K562 (cell line): ENCODE data around the gene SUPT5H. TPM values are rescaled to one million over a fixed set of nuclear protein-coding genes. Genes with fewer than 3 reads are reported as not detected.
A peak's percentile ranks its signal among the peaks of the same experiment; 100 is the strongest.

Source experiments
- CEBPG ChIP-seq, 3 experiments: fragments of 200-800 bp in 1 of 3; sonication (Bioruptor generic) in 1 of 3; sonication (generic) in 1 of 3; formaldehyde crosslinking in 1 of 3; IDR thresholded peaks in 2 of 3; conservative IDR thresholded peaks in 1 of 3; 2 replicates each; pipeline versions ENCODE4 v1.6.1 to v1.8.0; 2016 to 2022; ENCODE audit warnings: missing compliant biosample characterization in 2 of 3, missing genetic modification characterization in 2 of 3, mild to moderate bottlenecking in 1 of 3, missing genetic modification reagents in 1 of 3
- HMG20B ChIP-seq: fragments of 250-450 bp; sonication (Bioruptor Pico); IDR thresholded peaks from 2 replicates; pipeline ENCODE4 v1.5.0; 2021; ENCODE audit warnings: mild to moderate bottlenecking
- HNRNPLL ChIP-seq: fragments of 200-400 bp; formaldehyde crosslinking; IDR thresholded peaks from 2 replicates; pipeline ENCODE4 v1.6.1; 2017; ENCODE audit warnings: low read length, low read depth, mild to moderate bottlenecking; ENCODE audit not compliant: poor library complexity, severe bottlenecking
- NELFE ChIP-seq: IDR thresholded peaks from 2 replicates; pipeline ENCODE4 v1.6.1; 2011; ENCODE audit warnings: mild to moderate bottlenecking; ENCODE audit not compliant: insufficient read depth, insufficient read length
- SP1 ChIP-seq: sonication (generic); formaldehyde crosslinking; IDR thresholded peaks from 2 replicates; pipeline ENCODE4 v1.8.1; 2022; ENCODE audit warnings: mild to moderate bottlenecking, missing genetic modification reagents
- ZNF24 ChIP-seq: fragments of 450-650 bp; IDR thresholded peaks from 2 replicates; pipeline ENCODE4 v1.6.1; 2016
- ZSCAN29 ChIP-seq: fragments of 450-650 bp; IDR thresholded peaks from 2 replicates; pipeline ENCODE4 v1.6.1; 2017
- polyA plus RNA-seq, 8 experiments: library from polyadenylated mRNA; depleted of rRNA in 4 of 8; stranded (reverse) in 5 of 8; unstranded in 3 of 8; fragments of >200 nt; fragmentation: Nextera tagmentation in 2 of 8; fragmentation: Illumina TruSeq in 1 of 8; extraction: Ambion mirVana in 2 of 8; extraction: Trizol in 1 of 8; gene quantifications; 2 replicates each; pipeline versions ENCODE4 v1.2.1 to v1.2.3, GENCODE V29; 2011 to 2014; ENCODE audit warnings: inconsistent platforms in 1 of 8, missing spikeins in 1 of 8
- total RNA-seq, 7 experiments: library from RNA; depleted of rRNA in 6 of 7; stranded (reverse); fragments of >200 nt in 6 of 7; fragmentation: Illumina TruSeq in 2 of 7; extraction: Trizol in 2 of 7; gene quantifications; 2 replicates each; pipeline versions ENCODE4 v1.2.1 to v1.2.3, GENCODE V29; 2011 to 2021; ENCODE audit warnings: low replicate concordance in 1 of 7
- TF ChIP-seq, protein P1 (sequence below): fragments of 450-650 bp; IDR thresholded peaks from 2 replicates; pipeline ENCODE4 v1.6.1; 2016; ENCODE audit warnings: mild to moderate bottlenecking, moderate library complexity
- TF ChIP-seq, protein P2 (sequence below): fragments of 250-450 bp; sonication (Bioruptor Pico); IDR thresholded peaks from 2 replicates; pipeline ENCODE4 v1.4.0; 2020; ENCODE audit warnings: mild to moderate bottlenecking, moderate library complexity

Gene SUPT5H
- total and polyA plus RNA-seq, 9 of the 15 experiments (the other 6 are each of a cell fraction or from before 2014, with no cell fraction given), result 13.3 to 85.9 (median 35.9) TPM

DNA sequence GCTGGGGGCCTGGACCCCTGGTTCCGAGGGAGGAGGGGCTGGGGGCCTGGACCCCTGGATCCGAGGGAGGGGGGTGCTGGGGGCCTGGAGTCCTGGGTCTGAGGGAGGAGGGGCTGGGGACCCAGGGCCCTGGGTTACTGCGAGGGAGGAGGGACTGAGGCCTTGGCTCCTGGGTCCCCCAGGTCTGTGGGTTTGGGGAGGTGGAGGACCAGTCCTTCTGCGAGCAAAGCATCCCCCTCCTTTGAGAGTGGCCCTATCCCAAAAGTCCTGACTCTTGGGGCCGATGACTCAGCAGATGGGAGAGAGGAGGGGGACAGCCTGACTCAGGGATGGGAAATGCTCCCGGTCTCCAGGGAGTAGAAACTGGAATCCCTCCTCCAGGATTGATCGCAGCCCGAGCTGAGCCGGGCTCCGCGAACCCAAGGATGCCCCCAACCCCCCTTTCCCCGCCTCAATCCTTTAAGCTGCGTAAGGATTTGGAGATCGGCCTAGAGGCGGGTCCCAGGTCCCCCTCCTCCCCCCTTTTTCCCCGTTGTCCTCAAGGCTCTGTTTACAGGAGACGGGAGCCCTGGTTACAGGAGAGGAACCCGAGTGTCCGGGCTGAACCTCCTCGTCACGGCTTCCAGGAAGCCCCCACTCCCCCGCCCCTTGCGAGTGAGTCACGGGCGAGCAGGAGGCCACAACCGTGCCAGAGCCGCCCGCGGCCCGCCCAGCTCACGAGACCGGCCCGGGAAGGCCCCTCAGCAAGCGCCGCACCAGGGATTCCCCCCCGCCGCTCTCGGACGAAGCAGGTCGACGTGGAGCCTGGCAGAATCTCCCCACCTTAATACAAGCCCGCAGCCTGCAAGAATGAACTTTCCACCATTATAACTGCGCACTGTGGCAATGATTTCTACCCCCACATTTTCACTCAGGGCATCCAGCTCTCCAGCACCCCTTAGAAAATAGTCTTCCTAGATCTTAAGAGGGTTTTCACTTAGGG, 41.8 kb upstream of the SUPT5H start (continued):
- TF ChIP-seq, protein P1, sequence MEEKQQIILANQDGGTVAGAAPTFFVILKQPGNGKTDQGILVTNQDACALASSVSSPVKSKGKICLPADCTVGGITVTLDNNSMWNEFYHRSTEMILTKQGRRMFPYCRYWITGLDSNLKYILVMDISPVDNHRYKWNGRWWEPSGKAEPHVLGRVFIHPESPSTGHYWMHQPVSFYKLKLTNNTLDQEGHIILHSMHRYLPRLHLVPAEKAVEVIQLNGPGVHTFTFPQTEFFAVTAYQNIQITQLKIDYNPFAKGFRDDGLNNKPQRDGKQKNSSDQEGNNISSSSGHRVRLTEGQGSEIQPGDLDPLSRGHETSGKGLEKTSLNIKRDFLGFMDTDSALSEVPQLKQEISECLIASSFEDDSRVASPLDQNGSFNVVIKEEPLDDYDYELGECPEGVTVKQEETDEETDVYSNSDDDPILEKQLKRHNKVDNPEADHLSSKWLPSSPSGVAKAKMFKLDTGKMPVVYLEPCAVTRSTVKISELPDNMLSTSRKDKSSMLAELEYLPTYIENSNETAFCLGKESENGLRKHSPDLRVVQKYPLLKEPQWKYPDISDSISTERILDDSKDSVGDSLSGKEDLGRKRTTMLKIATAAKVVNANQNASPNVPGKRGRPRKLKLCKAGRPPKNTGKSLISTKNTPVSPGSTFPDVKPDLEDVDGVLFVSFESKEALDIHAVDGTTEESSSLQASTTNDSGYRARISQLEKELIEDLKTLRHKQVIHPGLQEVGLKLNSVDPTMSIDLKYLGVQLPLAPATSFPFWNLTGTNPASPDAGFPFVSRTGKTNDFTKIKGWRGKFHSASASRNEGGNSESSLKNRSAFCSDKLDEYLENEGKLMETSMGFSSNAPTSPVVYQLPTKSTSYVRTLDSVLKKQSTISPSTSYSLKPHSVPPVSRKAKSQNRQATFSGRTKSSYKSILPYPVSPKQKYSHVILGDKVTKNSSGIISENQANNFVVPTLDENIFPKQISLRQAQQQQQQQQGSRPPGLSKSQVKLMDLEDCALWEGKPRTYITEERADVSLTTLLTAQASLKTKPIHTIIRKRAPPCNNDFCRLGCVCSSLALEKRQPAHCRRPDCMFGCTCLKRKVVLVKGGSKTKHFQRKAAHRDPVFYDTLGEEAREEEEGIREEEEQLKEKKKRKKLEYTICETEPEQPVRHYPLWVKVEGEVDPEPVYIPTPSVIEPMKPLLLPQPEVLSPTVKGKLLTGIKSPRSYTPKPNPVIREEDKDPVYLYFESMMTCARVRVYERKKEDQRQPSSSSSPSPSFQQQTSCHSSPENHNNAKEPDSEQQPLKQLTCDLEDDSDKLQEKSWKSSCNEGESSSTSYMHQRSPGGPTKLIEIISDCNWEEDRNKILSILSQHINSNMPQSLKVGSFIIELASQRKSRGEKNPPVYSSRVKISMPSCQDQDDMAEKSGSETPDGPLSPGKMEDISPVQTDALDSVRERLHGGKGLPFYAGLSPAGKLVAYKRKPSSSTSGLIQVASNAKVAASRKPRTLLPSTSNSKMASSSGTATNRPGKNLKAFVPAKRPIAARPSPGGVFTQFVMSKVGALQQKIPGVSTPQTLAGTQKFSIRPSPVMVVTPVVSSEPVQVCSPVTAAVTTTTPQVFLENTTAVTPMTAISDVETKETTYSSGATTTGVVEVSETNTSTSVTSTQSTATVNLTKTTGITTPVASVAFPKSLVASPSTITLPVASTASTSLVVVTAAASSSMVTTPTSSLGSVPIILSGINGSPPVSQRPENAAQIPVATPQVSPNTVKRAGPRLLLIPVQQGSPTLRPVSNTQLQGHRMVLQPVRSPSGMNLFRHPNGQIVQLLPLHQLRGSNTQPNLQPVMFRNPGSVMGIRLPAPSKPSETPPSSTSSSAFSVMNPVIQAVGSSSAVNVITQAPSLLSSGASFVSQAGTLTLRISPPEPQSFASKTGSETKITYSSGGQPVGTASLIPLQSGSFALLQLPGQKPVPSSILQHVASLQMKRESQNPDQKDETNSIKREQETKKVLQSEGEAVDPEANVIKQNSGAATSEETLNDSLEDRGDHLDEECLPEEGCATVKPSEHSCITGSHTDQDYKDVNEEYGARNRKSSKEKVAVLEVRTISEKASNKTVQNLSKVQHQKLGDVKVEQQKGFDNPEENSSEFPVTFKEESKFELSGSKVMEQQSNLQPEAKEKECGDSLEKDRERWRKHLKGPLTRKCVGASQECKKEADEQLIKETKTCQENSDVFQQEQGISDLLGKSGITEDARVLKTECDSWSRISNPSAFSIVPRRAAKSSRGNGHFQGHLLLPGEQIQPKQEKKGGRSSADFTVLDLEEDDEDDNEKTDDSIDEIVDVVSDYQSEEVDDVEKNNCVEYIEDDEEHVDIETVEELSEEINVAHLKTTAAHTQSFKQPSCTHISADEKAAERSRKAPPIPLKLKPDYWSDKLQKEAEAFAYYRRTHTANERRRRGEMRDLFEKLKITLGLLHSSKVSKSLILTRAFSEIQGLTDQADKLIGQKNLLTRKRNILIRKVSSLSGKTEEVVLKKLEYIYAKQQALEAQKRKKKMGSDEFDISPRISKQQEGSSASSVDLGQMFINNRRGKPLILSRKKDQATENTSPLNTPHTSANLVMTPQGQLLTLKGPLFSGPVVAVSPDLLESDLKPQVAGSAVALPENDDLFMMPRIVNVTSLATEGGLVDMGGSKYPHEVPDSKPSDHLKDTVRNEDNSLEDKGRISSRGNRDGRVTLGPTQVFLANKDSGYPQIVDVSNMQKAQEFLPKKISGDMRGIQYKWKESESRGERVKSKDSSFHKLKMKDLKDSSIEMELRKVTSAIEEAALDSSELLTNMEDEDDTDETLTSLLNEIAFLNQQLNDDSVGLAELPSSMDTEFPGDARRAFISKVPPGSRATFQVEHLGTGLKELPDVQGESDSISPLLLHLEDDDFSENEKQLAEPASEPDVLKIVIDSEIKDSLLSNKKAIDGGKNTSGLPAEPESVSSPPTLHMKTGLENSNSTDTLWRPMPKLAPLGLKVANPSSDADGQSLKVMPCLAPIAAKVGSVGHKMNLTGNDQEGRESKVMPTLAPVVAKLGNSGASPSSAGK, result no peak; the same call in 1 of the 2 replicates
- TF ChIP-seq CEBPG (CRISPR knock-in tag; IDR thresholded peaks at IDR 0.05) (no peak), CEBPG (tag; conservative IDR thresholded peaks at IDR 0.05 in 1 of 2, IDR thresholded peaks at IDR 0.05 in 1 of 2) (no peak), HNRNPLL (peak; percentile 25), HMG20B (CRISPR knock-in tag) (no peak), NELFE (no peak), ZSCAN29 (no peak), ZNF24 (no peak), SP1 (CRISPR knock-in tag) (no peak; the same call in 1 of the 2 replicates)
- TF ChIP-seq, protein P2, sequence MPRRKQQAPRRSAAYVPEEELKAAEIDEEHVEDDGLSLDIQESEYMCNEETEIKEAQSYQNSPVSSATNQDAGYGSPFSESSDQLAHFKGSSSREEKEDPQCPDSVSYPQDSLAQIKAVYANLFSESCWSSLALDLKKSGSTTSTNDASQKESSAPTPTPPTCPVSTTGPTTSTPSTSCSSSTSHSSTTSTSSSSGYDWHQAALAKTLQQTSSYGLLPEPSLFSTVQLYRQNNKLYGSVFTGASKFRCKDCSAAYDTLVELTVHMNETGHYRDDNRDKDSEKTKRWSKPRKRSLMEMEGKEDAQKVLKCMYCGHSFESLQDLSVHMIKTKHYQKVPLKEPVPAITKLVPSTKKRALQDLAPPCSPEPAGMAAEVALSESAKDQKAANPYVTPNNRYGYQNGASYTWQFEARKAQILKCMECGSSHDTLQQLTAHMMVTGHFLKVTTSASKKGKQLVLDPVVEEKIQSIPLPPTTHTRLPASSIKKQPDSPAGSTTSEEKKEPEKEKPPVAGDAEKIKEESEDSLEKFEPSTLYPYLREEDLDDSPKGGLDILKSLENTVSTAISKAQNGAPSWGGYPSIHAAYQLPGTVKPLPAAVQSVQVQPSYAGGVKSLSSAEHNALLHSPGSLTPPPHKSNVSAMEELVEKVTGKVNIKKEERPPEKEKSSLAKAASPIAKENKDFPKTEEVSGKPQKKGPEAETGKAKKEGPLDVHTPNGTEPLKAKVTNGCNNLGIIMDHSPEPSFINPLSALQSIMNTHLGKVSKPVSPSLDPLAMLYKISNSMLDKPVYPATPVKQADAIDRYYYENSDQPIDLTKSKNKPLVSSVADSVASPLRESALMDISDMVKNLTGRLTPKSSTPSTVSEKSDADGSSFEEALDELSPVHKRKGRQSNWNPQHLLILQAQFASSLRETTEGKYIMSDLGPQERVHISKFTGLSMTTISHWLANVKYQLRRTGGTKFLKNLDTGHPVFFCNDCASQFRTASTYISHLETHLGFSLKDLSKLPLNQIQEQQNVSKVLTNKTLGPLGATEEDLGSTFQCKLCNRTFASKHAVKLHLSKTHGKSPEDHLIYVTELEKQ (CRISPR knock-in tag), result no peak
